IgD-negative memory B cell (primary cell): ENCODE results near the gene MRPL10. TPM values are rescaled to one million over a fixed set of nuclear protein-coding genes. Genes with fewer than 3 reads are reported as not detected.

Experiments used
- H3K27ac Mint-ChIP-seq, 3 donors: one replicate each; pipeline ENCODE4 v1.8.0; 2020 to 2022; ENCODE audit warnings: mild to moderate bottlenecking in 3 of 3, mixed read lengths in 3 of 3, moderate library complexity in 1 of 3
- H3K27me3 Mint-ChIP-seq: one replicate; pipeline ENCODE4 v1.8.0; 2021; ENCODE audit warnings: mixed read lengths
- H3K36me3 Mint-ChIP-seq: one replicate; pipeline ENCODE4 v1.8.0; 2020; ENCODE audit warnings: mild to moderate bottlenecking, mixed read lengths
- H3K4me1 Mint-ChIP-seq, 3 donors: one replicate each; pipeline ENCODE4 v1.8.0; 2020 to 2022; ENCODE audit warnings: mixed read lengths in 3 of 3, mild to moderate bottlenecking in 1 of 3
- H3K4me3 Mint-ChIP-seq, 4 donors: one replicate each; pipeline ENCODE4 v1.8.0; 2020 to 2022; ENCODE audit warnings: mild to moderate bottlenecking in 4 of 4, mixed read lengths in 4 of 4, moderate library complexity in 3 of 4
- H3K9me3 Mint-ChIP-seq, 3 donors: one replicate each; pipeline ENCODE4 v1.8.0; 2020 to 2021; ENCODE audit warnings: mixed read lengths in 3 of 3, mild to moderate bottlenecking in 1 of 3
- polyA plus RNA-seq: library from polyadenylated mRNA; unstranded; fragments of 300-500 nt; fragmentation: Illumina TruSeq; gene quantifications from one replicate; pipeline ENCODE4 v1.2.3, GENCODE V29; 2021

The MRPL10 gene
- polyA plus RNA-seq, result 36.2 TPM

GRCh38 chr17:47831003-47831933 is at the start of gene MRPL10, which contains the start of gene LRRC46:
MRPL10 (minus strand) TSS chr17:47831541; CDS start chr17:47831511, 30 bp downstream.
LRRC46 (plus strand) TSS chr17:47831670; CDS start chr17:47831990, 320 bp downstream.
- peak within 1 kb of the TSS; percentile 88 to 99 (median 95) for H3K4me3 Mint-ChIP-seq
- H3K27me3 Mint-ChIP-seq, result no peaks in the 10 kb centered on the region
- H3K4me1 Mint-ChIP-seq, result peaks cover 12 to 23% (median 22%) of the 10 kb centered on the region in 3 donors
- peak within 1 kb of the TSS; percentile 95 to 98 (median 95) for H3K27ac Mint-ChIP-seq
- H3K36me3 Mint-ChIP-seq, result no peaks in the 10 kb centered on the region
- no peaks in the 10 kb centered on the region for H3K9me3 Mint-ChIP-seq

GRCh38 chr17:47879776-47880454 is 48.6 kb upstream of the MRPL10 start:
- no peaks in the 10 kb centered on the region for H3K4me1 Mint-ChIP-seq
- no peak overlapping the region for H3K4me3 Mint-ChIP-seq
- H3K27ac Mint-ChIP-seq, result no peak overlapping the region
- no peaks in the 10 kb centered on the region for H3K36me3 Mint-ChIP-seq
- H3K9me3 Mint-ChIP-seq, result peaks cover 0 to 2% (median 0%) of the 10 kb centered on the region in 3 donors
- H3K27me3 Mint-ChIP-seq, result peaks cover 24% of the 10 kb centered on the region

- no peaks in the 10 kb centered on the region for H3K4me1 Mint-ChIP-seq
- H3K36me3 Mint-ChIP-seq, result no peaks in the 10 kb centered on the region
- H3K27ac Mint-ChIP-seq, result no peak overlapping the region
- no peak overlapping the region for H3K4me3 Mint-ChIP-seq
- H3K9me3 Mint-ChIP-seq, result peaks cover 0 to 2% (median 0%) of the 10 kb centered on the region in 3 donors
- peaks cover 31% of the 10 kb centered on the region for H3K27me3 Mint-ChIP-seq
Measured at GRCh38 chr17:47879028-47879585, 47.8 kb upstream of the MRPL10 start.

- H3K36me3 Mint-ChIP-seq, result no peaks in the 10 kb centered on the region
- H3K27ac Mint-ChIP-seq, result no peak overlapping the region
- H3K27me3 Mint-ChIP-seq, result peaks cover 31% of the 10 kb centered on the region
- H3K4me1 Mint-ChIP-seq, result no peaks in the 10 kb centered on the region
- H3K4me3 Mint-ChIP-seq, result no peak overlapping the region
- peaks cover 0 to 2% (median 0%) of the 10 kb centered on the region in 3 donors for H3K9me3 Mint-ChIP-seq
Measured at GRCh38 chr17:47878203-47879027, 47.1 kb upstream of the MRPL10 start.

- Mint-ChIP-seq H3K27me3 (peaks cover 34% of the 10 kb centered on the region), H3K27ac (no peak overlapping the region)
Measured at GRCh38 chr17:47877368-47878034, 46.2 kb upstream of the MRPL10 start.

GRCh38 chr17:47875011-47875985 is 44.0 kb upstream of the MRPL10 start:
- peaks cover 0 to 7% (median 5%) of the 10 kb centered on the region in 3 donors for H3K4me1 Mint-ChIP-seq
- peaks cover 41% of the 10 kb centered on the region for H3K27me3 Mint-ChIP-seq
- H3K4me3 Mint-ChIP-seq, result no peak overlapping the region
- H3K27ac Mint-ChIP-seq, result no peak overlapping the region
- peaks cover 0 to 2% (median 0%) of the 10 kb centered on the region in 3 donors for H3K9me3 Mint-ChIP-seq
- no peaks in the 10 kb centered on the region for H3K36me3 Mint-ChIP-seq

More at GRCh38 chr17:47877368-47878034, 46.2 kb upstream of the MRPL10 start:
- H3K4me3 Mint-ChIP-seq, result no peak overlapping the region
- no peaks in the 10 kb centered on the region for H3K4me1 Mint-ChIP-seq
- no peaks in the 10 kb centered on the region for H3K36me3 Mint-ChIP-seq
- peaks cover 0 to 2% (median 0%) of the 10 kb centered on the region in 3 donors for H3K9me3 Mint-ChIP-seq

- H3K27me3 Mint-ChIP-seq, result peaks cover 43% of the 10 kb centered on the region
- peaks cover 0 to 2% (median 0%) of the 10 kb centered on the region in 3 donors for H3K9me3 Mint-ChIP-seq
- H3K4me3 Mint-ChIP-seq, result peak overlapping the region in 1 of 4 donors; percentile 68
- H3K27ac Mint-ChIP-seq, result no peak overlapping the region
- H3K4me1 Mint-ChIP-seq, result peaks cover 0 to 7% (median 5%) of the 10 kb centered on the region in 3 donors
- H3K36me3 Mint-ChIP-seq, result no peaks in the 10 kb centered on the region
Measured at GRCh38 chr17:47873200-47874090, 42.1 kb upstream of the MRPL10 start.

DNA sequence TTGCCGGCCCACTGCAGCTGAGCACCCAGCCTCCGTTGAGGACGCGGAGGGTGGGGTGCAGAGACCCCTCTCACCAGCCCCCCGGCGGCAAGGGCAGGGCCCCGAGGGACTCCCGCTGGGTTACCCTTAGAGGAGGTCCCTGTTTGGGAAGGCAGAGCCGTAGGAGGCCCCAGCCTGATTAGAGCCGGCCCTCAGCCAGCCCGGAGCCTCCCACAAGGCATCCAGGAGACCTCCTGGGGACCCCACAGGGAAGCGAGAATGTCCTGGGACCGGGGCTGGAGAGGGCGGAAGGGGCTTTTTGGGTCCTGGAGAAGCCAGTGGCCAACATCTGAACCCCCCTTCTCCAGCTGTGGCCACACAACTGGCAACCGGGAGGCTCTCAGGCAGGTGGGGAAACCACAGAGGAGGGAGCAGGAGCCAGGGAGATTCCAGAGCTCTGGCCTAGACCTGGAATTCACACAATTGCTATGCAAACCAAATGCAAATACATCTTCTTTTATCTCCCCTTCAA is 41.4 kb upstream of the MRPL10 start:
- H3K4me3 Mint-ChIP-seq, result peak overlapping the region in 1 of 4 donors; percentile 68

GRCh38 chr17:47872019-47872650 is 40.8 kb upstream of the MRPL10 start:
- Mint-ChIP-seq H3K4me3 (peak overlapping the region in 1 of 4 donors; percentile 66), H3K9me3 (peaks cover 0 to 2% (median 0%) of the 10 kb centered on the region in 3 donors), H3K36me3 (no peaks in the 10 kb centered on the region), H3K27ac (no peak overlapping the region), H3K4me1 (peaks cover 0 to 7% (median 5%) of the 10 kb centered on the region in 3 donors), H3K27me3 (peaks cover 38% of the 10 kb centered on the region)

More for the DNA sequence above, 41.4 kb upstream of the MRPL10 start:
- H3K9me3 Mint-ChIP-seq, result peaks cover 0 to 2% (median 0%) of the 10 kb centered on the region in 3 donors
- H3K27me3 Mint-ChIP-seq, result peaks cover 41% of the 10 kb centered on the region
- no peaks in the 10 kb centered on the region for H3K36me3 Mint-ChIP-seq
- no peak overlapping the region for H3K27ac Mint-ChIP-seq
- H3K4me1 Mint-ChIP-seq, result peaks cover 0 to 7% (median 5%) of the 10 kb centered on the region in 3 donors

GRCh38 chr17:47871048-47871447 is 39.7 kb upstream of the MRPL10 start:
- H3K36me3 Mint-ChIP-seq, result no peaks in the 10 kb centered on the region
- peaks cover 0 to 2% (median 0%) of the 10 kb centered on the region in 3 donors for H3K9me3 Mint-ChIP-seq
- peaks cover 40% of the 10 kb centered on the region for H3K27me3 Mint-ChIP-seq
- no peak overlapping the region for H3K4me3 Mint-ChIP-seq
- peaks cover 0 to 7% (median 5%) of the 10 kb centered on the region in 3 donors for H3K4me1 Mint-ChIP-seq
- no peak overlapping the region for H3K27ac Mint-ChIP-seq

DNA sequence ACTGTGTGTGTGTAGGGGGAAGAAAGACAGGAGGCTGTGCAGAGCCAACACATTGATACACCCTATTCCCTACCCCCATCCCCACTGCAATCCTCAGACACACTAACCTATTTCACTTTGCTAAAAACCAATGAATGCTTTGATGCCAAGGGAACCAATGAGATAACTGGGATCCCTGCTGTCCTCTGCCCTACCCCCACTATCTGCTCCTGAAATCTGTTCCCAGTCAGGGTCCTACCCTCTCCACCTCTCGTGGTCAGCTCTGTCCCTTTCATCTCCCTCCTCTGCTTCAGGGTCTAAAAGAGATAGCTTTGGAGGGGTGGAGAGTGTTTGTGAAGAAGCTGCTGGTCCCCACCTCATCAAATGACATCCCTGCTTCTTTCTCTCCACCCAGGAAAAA is 38.7 kb upstream of the MRPL10 start:
- no peaks in the 10 kb centered on the region for H3K36me3 Mint-ChIP-seq
- H3K27me3 Mint-ChIP-seq, result peaks cover 34% of the 10 kb centered on the region
- no peak overlapping the region for H3K27ac Mint-ChIP-seq
- no peak overlapping the region for H3K4me3 Mint-ChIP-seq
- no peaks in the 10 kb centered on the region for H3K9me3 Mint-ChIP-seq
- peaks cover 0 to 7% (median 5%) of the 10 kb centered on the region in 3 donors for H3K4me1 Mint-ChIP-seq
